22Rv1 (cell line): ENCODE measurements around the gene ZNF787.

ENCODE experiments used
- CTCF ChIP-seq: fragments of 450-650 bp; IDR thresholded peaks from 2 replicates; pipeline ENCODE4 v1.5.1; 2017; ENCODE audit warnings: mild to moderate bottlenecking
- ZFX ChIP-seq: fragments of 450-650 bp; IDR thresholded peaks from 2 replicates; pipeline ENCODE4 v1.6.1; 2017; ENCODE audit warnings: antibody characterized with exemption, borderline replicate concordance

GRCh38 chr19:56087647-56088496 is 33.2 kb downstream of the ZNF787 start:
- TF ChIP-seq CTCF: no peak
- TF ChIP-seq ZFX: no peak
